Adipose tissue (tissue), 3 donors: Measurements from ENCODE around the gene NEK8. TPM values are rescaled to one million over a fixed set of nuclear protein-coding genes. Genes with fewer than 3 reads are reported as not detected.

ENCODE experiments used
- H3K27ac ChIP-seq: one replicate; pipeline ENCODE4 v1.5.1; 2013; ENCODE audit warnings: low read depth, low read length
- WGBS, 3 donors: extraction: QIAGEN DNeasy Blood & Tissue Kit; methylation state at CpG; one replicate each; pipeline ENCODE4 v1.1.7; 2013; 5-methylcytosine and 5-hydroxymethylcytosine counted together
- polyA plus RNA-seq, 3 donors: library from polyadenylated mRNA; stranded (reverse); fragments of 200-250 nt; gene quantifications; one replicate each; pipeline ENCODE4 v1.2.3, GENCODE V29; 2013
- donor health status: healthy with polysubstance abuse.
- donor health status: Bipolar disorder and iron deficiency.
- donor health status: healthy.

Gene NEK8
- polyA plus RNA-seq, 3 donors: 1.8 to 2.7 (median 1.9) TPM

GRCh38 chr17:28740406-28741357, 12.1 kb downstream of the NEK8 start:
- WGBS, 3 donors: 70 to 91% (median 87%) methylated on average over 9 to 10 of the region's 10 CpGs
- H3K27ac ChIP-seq: no peak overlapping the region

- H3K27ac ChIP-seq: no peak overlapping the region
Measured at GRCh38 chr17:28741358-28742349, 13.1 kb downstream of the NEK8 start.

GRCh38 chr17:28743243-28744103, 14.9 kb downstream of the NEK8 start, which contains the start of gene TRAF4:
TSS of gene TRAF4 (plus strand) at chr17:28744011. CDS start at chr17:28744113, 102 bp downstream.
- no peak within 1 kb of the TSS for H3K27ac ChIP-seq
- WGBS, 3 donors: 1 to 2% (median 1%) methylated on average over 48 to 70 of the region's 70 CpGs

More at GRCh38 chr17:28741358-28742349, 13.1 kb downstream of the NEK8 start:
- 60 to 80% (median 67%) methylated on average over 19 of the region's 19 CpGs for WGBS, 3 donors

- H3K27ac ChIP-seq: no peak overlapping the region
- 1 to 2% (median 1%) methylated on average over 52 to 61 of the region's 61 CpGs for WGBS, 3 donors
Measured at GRCh38 chr17:28744104-28744971, 15.8 kb downstream of the NEK8 start.

- WGBS, 3 donors: 2 to 6% (median 4%) methylated on average over 21 to 31 of the region's 31 CpGs
- H3K27ac ChIP-seq: no peak overlapping the region
Measured at GRCh38 chr17:28744972-28745785, 16.6 kb downstream of the NEK8 start.

GRCh38 chr17:28745786-28746411, 17.3 kb downstream of the NEK8 start:
- 44 to 81% (median 70%) methylated on average over 4 of the region's 4 CpGs for WGBS, 3 donors
- no peak overlapping the region for H3K27ac ChIP-seq

- WGBS, 3 donors: 16 to 70% (median 67%) methylated on average over 5 of the region's 5 CpGs
- H3K27ac ChIP-seq: no peak overlapping the region
Measured at GRCh38 chr17:28746611-28747050, 18.0 kb downstream of the NEK8 start.

- H3K27ac ChIP-seq: no peak overlapping the region
- 17 to 59% (median 47%) methylated on average over 6 to 7 of the region's 7 CpGs for WGBS, 3 donors
Measured at GRCh38 chr17:28747051-28747691, 18.6 kb downstream of the NEK8 start.

- no peak overlapping the region for H3K27ac ChIP-seq
- 68 to 95% (median 84%) methylated on average over 18 of the region's 18 CpGs for WGBS, 3 donors
Measured at GRCh38 chr17:28747801-28748750, 19.5 kb downstream of the NEK8 start.

GRCh38 chr17:28748852-28749515, 20.4 kb downstream of the NEK8 start:
- H3K27ac ChIP-seq: no peak overlapping the region
- WGBS, 3 donors: 41 to 79% (median 74%) methylated on average over 18 of the region's 18 CpGs

GRCh38 chr17:28749516-28750177, 21.1 kb downstream of the NEK8 start:
- no peak overlapping the region for H3K27ac ChIP-seq
- 56 to 62% (median 58%) methylated on average over 11 of the region's 11 CpGs for WGBS, 3 donors

- 25 to 43% (median 39%) methylated on average over 20 of the region's 20 CpGs for WGBS, 3 donors
- H3K27ac ChIP-seq: peak overlapping the region; percentile 2
Measured at GRCh38 chr17:28750178-28751047, 21.8 kb downstream of the NEK8 start.
